NB4 (cell line): ENCODE measurements around the gene ANKRD33.

Experiments used
- CTCF ChIP-seq: IDR thresholded peaks from one replicate; pipeline ENCODE4 v1.5.1; 2012; ENCODE audit warnings: low read depth, low read length
- MAX ChIP-seq: IDR thresholded peaks from 2 replicates; pipeline ENCODE4 v1.6.1; 2011; ENCODE audit warnings: low read depth, low read length
- POLR2A ChIP-seq: IDR thresholded peaks from 2 replicates; pipeline ENCODE4 v1.6.1; 2011; ENCODE audit warnings: mild to moderate bottlenecking; ENCODE audit not compliant: insufficient read length; ENCODE audit errors: extremely low read depth

GRCh38 chr12:51906430-51907082 is 18.7 kb downstream of the ANKRD33 start:
- TF ChIP-seq CTCF (no peak), MAX (no peak), POLR2A (no peak)
